DND-41 (cell line): ENCODE measurements around the gene FAM168A.

Experiments
- CTCF ChIP-seq: IDR thresholded peaks from 2 replicates; pipeline ENCODE4 v1.5.1; 2012; ENCODE audit warnings: borderline replicate concordance, low read length, moderate library complexity, mild to moderate bottlenecking; ENCODE audit not compliant: poor library complexity, severe bottlenecking; ENCODE audit errors: extremely low read depth
- EZH2 ChIP-seq: IDR thresholded peaks from 3 replicates; pipeline ENCODE4 v1.6.1; 2012; ENCODE audit warnings: borderline replicate concordance, low read depth, mild to moderate bottlenecking, moderate library complexity, low read length, inconsistent platforms; ENCODE audit not compliant: severe bottlenecking

GRCh38 chr11:73539506-73540084 lies 58.3 kb downstream of the FAM168A start:
- TF ChIP-seq CTCF (no peak), EZH2 (no peak)
